Amygdala (tissue), 56 donors: ENCODE measurements around the gene UBR4.
"Not testable (repeated sequence)": the region's sequence is repeated elsewhere in the genome, so short reads cannot be mapped to it uniquely, and the experiment has no call there.

Experiments
- DNase-seq, 56 donors: peaks; one replicate each; lab custom pipeline; 2025; lab: John Stamatoyannopoulos, UW

The UBR4 gene

GRCh38 chr1:19209990-19210771, at the start of gene UBR4:
TSS of gene UBR4 (minus strand) at chr1:19210266. CDS start at chr1:19210248, 18 bp downstream.
- DNase-seq = peak in 55 of 56 donors; percentile 65 to 95 (median 87)

GRCh38 chr1:19258353-19258752, 48.3 kb upstream of the UBR4 start:
- no peak for DNase-seq

- DNase-seq = peak in 3 of 56 donors; percentile 1 to 31 (median 8)
Measured at GRCh38 chr1:19257178-19257914, 47.3 kb upstream of the UBR4 start.

GRCh38 chr1:19256301-19256700, 46.2 kb upstream of the UBR4 start:
- not testable (repeated sequence) for DNase-seq

- DNase-seq = peak in 1 of 56 donors; percentile 25
Measured at GRCh38 chr1:19255288-19255687, 45.2 kb upstream of the UBR4 start.

GRCh38 chr1:19254416-19254815, 44.4 kb upstream of the UBR4 start:
- DNase-seq = peak in 12 of 56 donors; percentile 5 to 53 (median 24)

- DNase-seq = peak in 55 of 56 donors; percentile 27 to 97 (median 83)
Measured at GRCh38 chr1:19251305-19252196, 41.5 kb upstream of the UBR4 start, which contains the start of the genes EMC1 and MRTO4. TSS of gene EMC1 (minus strand) at chr1:19251524. CDS start at chr1:19251509, 15 bp downstream. TSS of gene MRTO4 (plus strand) at chr1:19251805. CDS start at chr1:19251836, 31 bp downstream.

- no peak for DNase-seq
Measured at GRCh38 chr1:19250629-19251304, 40.7 kb upstream of the UBR4 start.

GRCh38 chr1:19240673-19241538, 30.8 kb upstream of the UBR4 start:
- DNase-seq = peak in 31 of 56 donors; percentile 4 to 64 (median 28)

- DNase-seq = no peak
Measured at GRCh38 chr1:19239876-19240275, 29.8 kb upstream of the UBR4 start.

- DNase-seq = no peak
Measured at GRCh38 chr1:19234224-19234623, 24.2 kb upstream of the UBR4 start.

GRCh38 chr1:19232524-19232846, 22.4 kb upstream of the UBR4 start:
- DNase-seq = peak in 1 of 56 donors; percentile 10

- peak in 8 of 56 donors; percentile 4 to 48 (median 11) for DNase-seq
Measured at GRCh38 chr1:19231736-19232523, 21.9 kb upstream of the UBR4 start.

- DNase-seq = no peak
Measured at GRCh38 chr1:19229828-19230325, 19.8 kb upstream of the UBR4 start.

- DNase-seq = peak in 1 of 56 donors; percentile 7
Measured at GRCh38 chr1:19229229-19229628, 19.2 kb upstream of the UBR4 start.

GRCh38 chr1:19222979-19223824, 13.1 kb upstream of the UBR4 start:
- no peak for DNase-seq

GRCh38 chr1:19222573-19222972, 12.5 kb upstream of the UBR4 start:
- DNase-seq = no peak
